Measurements from ENCODE around the gene REEP3. TPM values are rescaled to one million over a fixed set of nuclear protein-coding genes. Genes with fewer than 3 reads are reported as not detected.

Gene REEP3
- total and polyA plus RNA-seq, 2 of the 8 experiments (the other 6 are each of a cell fraction or from before 2014, with no cell fraction given) = 5.8 to 31.5 TPM

GRCh38 chr10:63576501-63576900, 55.3 kb downstream of the REEP3 start (continued):
- TF ChIP-seq CHD7 (IDR thresholded peaks at IDR 0.05; ENCODE audit: insufficient replicate concordance, low read length) (no peak), SP2 (IDR thresholded peaks at IDR 0.05; ENCODE audit: low read length) (no peak), TCF12 (IDR thresholded peaks at IDR 0.05; ENCODE audit: low read depth, low read length) (no peak), ZNF274 (IDR thresholded peaks at IDR 0.05; ENCODE audit: borderline replicate concordance, extremely low read depth, low read length) (no peak), EP300 (IDR thresholded peaks at IDR 0.05; ENCODE audit: borderline replicate concordance in 1 of 2, low read depth in 2 of 2, low read length in 2 of 2) (no peak), ATF3 (IDR thresholded peaks at IDR 0.05; ENCODE audit: insufficient read depth, low read depth, low read length) (no peak), BACH1 (IDR thresholded peaks at IDR 0.05; ENCODE audit: low read length) (no peak), CHD2 (IDR thresholded peaks at IDR 0.05; ENCODE audit: low read length) (no peak), TBP (IDR thresholded peaks at IDR 0.05; ENCODE audit: low read depth, low read length) (no peak), YY1 (IDR thresholded peaks at IDR 0.05; ENCODE audit: low read depth, low read length) (no peak)

All from H1 (cell line).